ENCODE results near the gene FOS. TPM values are rescaled to one million over a fixed set of nuclear protein-coding genes. Genes with fewer than 3 reads are reported as not detected.
A peak's percentile ranks its signal among the peaks of the same experiment; 100 is the strongest.

FOS gene
- total RNA-seq, 1 donor: 108 TPM

DNA sequence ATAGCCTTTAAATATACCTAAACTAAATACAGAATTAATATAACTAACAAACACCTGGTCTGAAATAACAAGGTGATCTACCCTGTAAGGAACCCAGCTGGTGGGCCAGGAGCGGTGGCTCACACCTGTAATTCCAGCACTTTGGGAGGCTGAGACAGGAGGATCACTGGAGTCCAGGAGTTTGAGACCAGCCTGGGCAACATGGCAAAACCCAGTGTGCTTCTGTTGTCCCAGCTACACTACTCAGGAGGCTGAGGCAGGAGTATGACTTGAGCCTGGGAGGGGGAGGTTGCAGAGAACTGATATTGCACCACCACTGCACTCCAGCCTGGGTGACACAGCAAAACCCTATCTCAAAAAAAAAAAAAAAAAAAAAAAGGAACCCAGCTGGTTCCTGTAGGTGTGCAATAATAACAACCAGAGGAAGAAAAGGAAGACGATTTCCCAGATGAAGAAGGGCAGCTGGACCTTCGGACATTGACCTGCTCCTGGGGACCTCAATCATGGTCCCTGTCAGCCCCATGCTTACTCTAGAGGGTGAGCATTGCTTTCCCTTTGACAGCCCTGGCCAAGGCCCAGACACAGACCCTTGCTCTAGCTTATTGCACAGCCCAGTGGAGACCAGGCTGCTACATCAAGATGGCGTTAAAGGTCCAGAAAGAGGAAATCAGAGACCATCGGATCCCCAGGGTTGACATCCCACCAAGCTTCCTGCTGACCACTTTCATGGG is 5.4 kb downstream of the FOS start:
- peak; percentile 81 for DNase-seq (ENCODE audit: low read depth)
- TF ChIP-seq, protein P1, sequence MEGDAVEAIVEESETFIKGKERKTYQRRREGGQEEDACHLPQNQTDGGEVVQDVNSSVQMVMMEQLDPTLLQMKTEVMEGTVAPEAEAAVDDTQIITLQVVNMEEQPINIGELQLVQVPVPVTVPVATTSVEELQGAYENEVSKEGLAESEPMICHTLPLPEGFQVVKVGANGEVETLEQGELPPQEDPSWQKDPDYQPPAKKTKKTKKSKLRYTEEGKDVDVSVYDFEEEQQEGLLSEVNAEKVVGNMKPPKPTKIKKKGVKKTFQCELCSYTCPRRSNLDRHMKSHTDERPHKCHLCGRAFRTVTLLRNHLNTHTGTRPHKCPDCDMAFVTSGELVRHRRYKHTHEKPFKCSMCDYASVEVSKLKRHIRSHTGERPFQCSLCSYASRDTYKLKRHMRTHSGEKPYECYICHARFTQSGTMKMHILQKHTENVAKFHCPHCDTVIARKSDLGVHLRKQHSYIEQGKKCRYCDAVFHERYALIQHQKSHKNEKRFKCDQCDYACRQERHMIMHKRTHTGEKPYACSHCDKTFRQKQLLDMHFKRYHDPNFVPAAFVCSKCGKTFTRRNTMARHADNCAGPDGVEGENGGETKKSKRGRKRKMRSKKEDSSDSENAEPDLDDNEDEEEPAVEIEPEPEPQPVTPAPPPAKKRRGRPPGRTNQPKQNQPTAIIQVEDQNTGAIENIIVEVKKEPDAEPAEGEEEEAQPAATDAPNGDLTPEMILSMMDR (IDR thresholded peaks at IDR 0.05; ENCODE audit: insufficient read depth, low read depth, low read length): no peak

DNA sequence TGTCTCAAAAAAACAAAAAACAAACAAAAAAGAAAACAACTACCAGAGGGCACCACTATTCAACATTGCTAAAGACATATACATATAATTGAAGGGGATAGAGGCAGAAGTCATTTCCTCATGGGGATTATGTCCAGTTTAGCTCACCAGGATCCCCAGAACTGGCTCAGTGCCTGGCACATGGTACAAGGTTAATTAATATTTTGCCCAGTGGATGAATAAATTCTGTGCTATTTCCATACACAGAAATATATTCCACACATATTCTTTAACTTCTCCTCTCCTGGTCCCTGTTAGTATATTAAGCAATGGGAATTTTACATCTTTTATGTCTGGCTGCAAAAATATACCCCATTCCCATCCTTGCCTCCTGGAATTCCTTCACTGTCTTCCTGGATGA is 6.7 kb downstream of the FOS start:
- H3K4me3 ChIP-seq (ENCODE audit: low read depth, low read length): no peak overlapping the region
- no peak for DNase-seq (ENCODE audit: low read depth)
- TF ChIP-seq, protein P1 (IDR thresholded peaks at IDR 0.05; ENCODE audit: insufficient read depth, low read depth, low read length): no peak

More for the DNA sequence above, 5.4 kb downstream of the FOS start:
- no peak overlapping the region for H3K4me3 ChIP-seq (ENCODE audit: low read depth, low read length)

DNA sequence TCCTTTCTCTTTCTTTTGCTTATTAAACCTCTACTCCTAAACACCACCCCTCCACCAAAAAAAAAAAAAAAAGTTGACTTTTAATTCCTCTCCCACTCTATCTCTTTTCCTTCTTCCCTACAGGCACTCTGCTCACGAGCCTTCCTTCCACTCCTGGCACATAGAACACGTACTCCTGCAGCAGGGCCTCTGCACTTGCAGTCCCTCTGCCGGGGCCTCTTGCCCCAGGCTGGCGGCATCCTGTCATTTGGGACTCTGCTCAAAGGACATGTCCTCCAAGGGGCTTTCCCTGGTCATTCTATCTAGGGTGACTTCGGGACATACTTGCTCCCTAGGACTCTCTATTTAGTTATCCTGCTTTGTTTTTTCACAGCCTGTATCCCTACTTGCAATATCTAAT is 7.7 kb downstream of the FOS start:
- TF ChIP-seq, protein P1 (IDR thresholded peaks at IDR 0.05; ENCODE audit: insufficient read depth, low read depth, low read length): no peak
- DNase-seq (ENCODE audit: low read depth): no peak
- no peak overlapping the region for H3K4me3 ChIP-seq (ENCODE audit: low read depth, low read length)

DNA sequence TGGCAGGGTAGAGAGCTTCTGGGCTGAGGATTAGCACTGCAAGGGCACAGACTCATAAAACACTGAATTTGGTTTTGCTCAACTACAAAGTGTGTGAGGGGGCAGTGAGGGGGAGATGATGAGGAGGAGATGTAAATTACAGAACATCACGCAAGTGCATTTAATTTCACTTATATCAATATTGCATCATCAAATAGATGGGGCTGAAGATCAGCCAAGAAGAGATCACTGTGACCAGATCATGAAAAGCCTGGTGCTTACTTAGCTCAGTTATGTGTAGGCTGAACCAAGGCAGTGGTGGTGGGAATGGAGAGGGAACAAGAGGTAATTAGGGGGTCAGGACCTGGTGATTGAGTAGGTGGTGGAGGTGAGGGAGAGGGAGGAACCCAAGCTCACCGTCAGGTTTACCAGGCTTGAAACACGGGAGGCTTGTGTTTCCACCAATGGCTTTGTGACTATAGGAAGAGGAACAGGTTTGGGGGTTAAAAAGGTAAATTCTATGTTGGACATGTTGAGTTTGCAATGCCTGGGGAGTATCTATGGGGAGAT is 11.3 kb downstream of the FOS start:
- no peak for DNase-seq (ENCODE audit: low read depth)
- no peak overlapping the region for H3K4me3 ChIP-seq (ENCODE audit: low read depth, low read length)
- TF ChIP-seq, protein P1 (IDR thresholded peaks at IDR 0.05; ENCODE audit: insufficient read depth, low read depth, low read length): no peak

DNA sequence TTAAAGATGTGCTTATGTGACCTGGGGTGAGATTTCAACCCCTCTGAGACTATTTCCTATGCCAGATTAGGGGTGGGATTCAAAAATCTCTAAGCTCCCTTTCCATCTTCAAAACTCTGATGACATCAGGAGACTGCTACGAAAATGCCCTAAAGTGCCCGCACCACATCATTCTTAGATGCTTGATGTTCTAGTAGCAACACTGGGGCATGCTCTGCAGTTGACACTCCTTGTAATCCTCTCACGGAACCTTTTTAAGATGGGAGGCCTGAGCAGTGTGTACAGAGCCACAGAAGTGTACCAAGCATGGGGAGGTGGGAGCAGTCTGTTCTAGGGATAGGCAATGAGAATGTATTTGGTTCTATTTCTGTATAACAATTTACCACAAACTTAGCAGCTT is 12.2 kb downstream of the FOS start:
- TF ChIP-seq, protein P1 (IDR thresholded peaks at IDR 0.05; ENCODE audit: insufficient read depth, low read depth, low read length): no peak
- DNase-seq (ENCODE audit: low read depth): no peak
- H3K4me3 ChIP-seq (ENCODE audit: low read depth, low read length): no peak overlapping the region

DNA sequence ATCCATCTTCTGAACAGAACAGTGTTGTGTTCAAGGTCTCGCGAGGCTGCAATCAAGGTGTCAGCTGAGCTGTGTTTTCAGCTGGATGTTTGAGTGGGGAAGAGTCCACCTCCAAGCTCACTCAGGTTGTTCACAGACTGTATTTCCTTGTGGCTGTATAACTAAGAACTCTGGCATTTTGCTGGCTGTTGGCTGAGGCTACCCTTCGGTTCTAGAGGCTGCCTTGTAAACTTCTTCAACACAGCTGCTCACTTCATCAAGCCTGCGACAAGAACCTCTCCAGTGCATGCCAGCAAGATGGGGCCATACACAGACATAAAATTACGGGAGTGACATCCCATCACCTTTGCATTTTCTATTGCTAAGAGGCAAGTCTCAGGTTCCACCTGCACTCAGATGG is 12.7 kb downstream of the FOS start:
- TF ChIP-seq, protein P1 (IDR thresholded peaks at IDR 0.05; ENCODE audit: insufficient read depth, low read depth, low read length): no peak
- no peak for DNase-seq (ENCODE audit: low read depth)
- H3K4me3 ChIP-seq (ENCODE audit: low read depth, low read length): no peak overlapping the region
